SK-N-MC (cell line): ENCODE measurements around the gene KIF22.

Experiments
- DNase-seq: peaks from one replicate; pipeline ENCODE4 v3.0.0-alpha.2; 2011; ENCODE audit warnings: low read depth, low spot score
- H3K27ac ChIP-seq: fragments of 200-600 bp; sonication (generic); 2 replicates; pipeline ENCODE4 v1.5.1; 2016; ENCODE audit warnings: mixed run types
- H3K36me3 ChIP-seq: fragments of 200-600 bp; sonication (generic); 2 replicates; pipeline ENCODE4 v1.6.1; 2017; ENCODE audit warnings: antibody characterized with exemption, low read length, mixed read lengths; ENCODE audit not compliant: insufficient read depth
- H3K4me3 ChIP-seq: fragments of 200-600 bp; sonication (generic); 2 replicates; pipeline ENCODE4 v1.5.1; 2016
- H3K9ac ChIP-seq: fragments of 200-600 bp; sonication (generic); 2 replicates; pipeline ENCODE4 v1.8.0; 2017; ENCODE audit warnings: mixed run types, mixed read lengths; ENCODE audit not compliant: insufficient read length
- H3K9me3 ChIP-seq: fragments of 200-600 bp; sonication (generic); 2 replicates; pipeline ENCODE4 v1.6.1; 2017; ENCODE audit warnings: low read depth, mild to moderate bottlenecking, antibody characterized with exemption, low read length, moderate library complexity, mixed read lengths
- EZH2 ChIP-seq: fragments of 200-600 bp; sonication (generic); IDR thresholded peaks from one replicate; pipeline ENCODE4 v1.6.1; 2017; ENCODE audit warnings: antibody characterized with exemption
- FOXP2 ChIP-seq: optimal IDR thresholded peaks from 2 replicates; pipeline ENCODE3; 2011; ENCODE audit warnings: mild to moderate bottlenecking, moderate library complexity; ENCODE audit not compliant: insufficient read depth; ENCODE audit errors: extremely low read length, control extremely low read depth
- POLR2AphosphoS5 ChIP-seq: IDR thresholded peaks from 2 replicates; pipeline ENCODE4 v1.6.1; 2012; ENCODE audit warnings: mild to moderate bottlenecking, low read depth, low read length, borderline replicate concordance

Gene KIF22

GRCh38 chr16:29834079-29834478 is 43.5 kb downstream of the KIF22 start:
- Histone ChIP-seq H3K4me3 (no peak overlapping the region), H3K36me3 (no peaks in the 10 kb centered on the region), H3K9ac (no peak overlapping the region), H3K9me3 (no peaks in the 10 kb centered on the region), H3K27ac (no peak overlapping the region)
- no peak for DNase-seq
- no peak for TF ChIP-seq POLR2AphosphoS5

DNA sequence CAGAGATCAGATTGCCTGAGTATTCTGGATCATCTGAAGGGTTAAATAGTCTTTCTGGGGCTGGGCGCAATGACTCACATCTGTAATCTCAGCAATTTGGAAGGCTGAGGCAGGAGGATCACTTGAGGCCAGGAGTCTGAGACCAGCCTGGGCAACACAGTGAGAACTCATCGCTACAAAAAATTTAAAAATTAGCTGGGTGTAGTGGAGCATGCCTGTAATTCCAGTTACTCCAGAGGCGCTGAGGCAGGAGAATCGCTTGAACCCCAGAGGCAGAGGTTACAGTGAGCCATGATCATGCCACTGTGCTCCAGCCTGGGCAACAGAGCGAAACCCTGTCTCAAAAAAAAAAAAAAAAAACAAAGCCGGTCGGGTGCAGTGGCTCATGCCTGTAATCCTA is 45.4 kb downstream of the KIF22 start:
- H3K36me3 ChIP-seq, result no peaks in the 10 kb centered on the region
- H3K4me3 ChIP-seq, result no peak overlapping the region
- TF ChIP-seq EZH2 (no peak), FOXP2 (no peak)
- H3K27ac ChIP-seq, result no peak overlapping the region
- DNase-seq, result no peak
- no peak overlapping the region for H3K9ac ChIP-seq
- no peaks in the 10 kb centered on the region for H3K9me3 ChIP-seq

- Histone ChIP-seq H3K27ac (no peak overlapping the region), H3K9me3 (no peaks in the 10 kb centered on the region), H3K36me3 (no peaks in the 10 kb centered on the region), H3K4me3 (no peak overlapping the region), H3K9ac (no peak overlapping the region)
- DNase-seq, result no peak
- TF ChIP-seq FOXP2 (no peak), EZH2 (no peak), POLR2AphosphoS5 (no peak)
These were observed 46.1 kb downstream of the KIF22 start for GRCh38 chr16:29836623-29837022.

GRCh38 chr16:29837841-29838240 is 47.3 kb downstream of the KIF22 start:
- Histone ChIP-seq H3K4me3 (no peak overlapping the region), H3K27ac (no peak overlapping the region), H3K9me3 (no peaks in the 10 kb centered on the region), H3K9ac (no peak overlapping the region), H3K36me3 (no peaks in the 10 kb centered on the region)
- no peak for TF ChIP-seq FOXP2
- no peak for TF ChIP-seq EZH2
- TF ChIP-seq POLR2AphosphoS5, result no peak
- DNase-seq, result no peak

DNA sequence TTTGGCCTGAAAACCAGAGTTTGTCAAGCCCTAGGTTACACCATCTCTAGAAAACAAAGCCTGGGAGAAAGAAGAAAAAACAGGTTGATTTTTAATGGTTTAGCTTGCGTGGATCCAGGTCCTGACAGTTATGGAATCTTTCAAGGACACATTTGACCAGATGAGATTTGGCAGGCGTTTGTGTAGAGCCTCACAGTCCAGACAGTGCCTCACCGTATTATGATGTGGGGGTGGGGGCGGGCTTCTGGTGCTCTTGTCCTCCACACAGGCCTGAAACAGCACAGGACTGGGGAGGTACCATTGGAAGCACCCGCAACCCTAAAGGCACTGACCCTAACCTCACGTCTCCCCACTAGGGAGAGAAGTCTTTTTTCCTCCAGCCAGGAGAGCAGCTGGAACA is 49.3 kb downstream of the KIF22 start:
- Histone ChIP-seq H3K9me3 (no peaks in the 10 kb centered on the region), H3K9ac (no peak overlapping the region), H3K36me3 (no peaks in the 10 kb centered on the region), H3K4me3 (no peak overlapping the region), H3K27ac (no peak overlapping the region)
- TF ChIP-seq FOXP2, result no peak
- TF ChIP-seq EZH2, result no peak
- TF ChIP-seq POLR2AphosphoS5, result no peak
- DNase-seq, result no peak

DNA sequence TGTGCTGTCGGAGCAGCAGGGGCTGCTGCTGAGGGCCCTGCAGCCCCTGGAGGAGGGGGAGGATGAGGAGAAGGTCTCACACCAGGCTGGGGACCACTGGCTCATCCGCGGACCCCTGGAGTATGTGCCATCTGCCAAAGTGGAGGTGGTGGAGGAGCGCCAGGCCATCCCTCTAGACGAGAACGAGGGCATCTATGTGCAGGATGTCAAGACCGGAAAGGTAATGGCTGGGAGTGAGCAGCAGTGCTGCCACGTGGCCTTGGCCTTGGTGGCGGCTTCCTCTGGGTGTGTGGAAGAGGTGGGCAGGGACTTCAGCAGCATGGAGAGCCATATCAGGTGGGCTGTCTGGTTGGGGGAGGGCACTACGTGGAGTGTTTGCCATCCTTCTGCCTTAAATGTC is 49.7 kb downstream of the KIF22 start:
- no peaks in the 10 kb centered on the region for H3K36me3 ChIP-seq
- H3K27ac ChIP-seq, result no peak overlapping the region
- no peak for TF ChIP-seq EZH2
- no peak for TF ChIP-seq POLR2AphosphoS5
- TF ChIP-seq FOXP2, result no peak
- no peaks in the 10 kb centered on the region for H3K9me3 ChIP-seq
- H3K4me3 ChIP-seq, result no peak overlapping the region
- DNase-seq, result no peak
- no peak overlapping the region for H3K9ac ChIP-seq

DNA sequence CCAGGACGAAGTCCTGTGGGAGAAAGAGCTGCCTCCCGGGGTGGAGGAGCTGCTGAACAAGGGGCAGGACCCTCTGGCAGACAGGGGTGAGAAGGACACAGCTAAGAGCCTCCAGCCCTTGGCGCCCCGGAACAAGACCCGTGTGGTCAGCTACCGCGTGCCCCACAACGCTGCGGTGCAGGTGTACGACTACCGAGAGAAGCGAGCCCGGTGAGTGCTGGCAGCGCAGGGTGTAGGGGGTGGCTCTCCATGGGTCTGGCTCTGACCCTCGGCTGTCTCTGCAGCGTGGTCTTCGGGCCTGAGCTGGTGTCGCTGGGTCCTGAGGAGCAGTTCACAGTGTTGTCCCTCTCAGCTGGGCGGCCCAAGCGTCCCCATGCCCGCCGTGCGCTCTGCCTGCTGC is 51.1 kb downstream of the KIF22 start:
- no peaks in the 10 kb centered on the region for H3K9me3 ChIP-seq
- DNase-seq, result no peak
- H3K4me3 ChIP-seq, result no peak overlapping the region
- TF ChIP-seq EZH2, result no peak
- no peaks in the 10 kb centered on the region for H3K36me3 ChIP-seq
- H3K9ac ChIP-seq, result no peak overlapping the region
- H3K27ac ChIP-seq, result no peak overlapping the region

DNA sequence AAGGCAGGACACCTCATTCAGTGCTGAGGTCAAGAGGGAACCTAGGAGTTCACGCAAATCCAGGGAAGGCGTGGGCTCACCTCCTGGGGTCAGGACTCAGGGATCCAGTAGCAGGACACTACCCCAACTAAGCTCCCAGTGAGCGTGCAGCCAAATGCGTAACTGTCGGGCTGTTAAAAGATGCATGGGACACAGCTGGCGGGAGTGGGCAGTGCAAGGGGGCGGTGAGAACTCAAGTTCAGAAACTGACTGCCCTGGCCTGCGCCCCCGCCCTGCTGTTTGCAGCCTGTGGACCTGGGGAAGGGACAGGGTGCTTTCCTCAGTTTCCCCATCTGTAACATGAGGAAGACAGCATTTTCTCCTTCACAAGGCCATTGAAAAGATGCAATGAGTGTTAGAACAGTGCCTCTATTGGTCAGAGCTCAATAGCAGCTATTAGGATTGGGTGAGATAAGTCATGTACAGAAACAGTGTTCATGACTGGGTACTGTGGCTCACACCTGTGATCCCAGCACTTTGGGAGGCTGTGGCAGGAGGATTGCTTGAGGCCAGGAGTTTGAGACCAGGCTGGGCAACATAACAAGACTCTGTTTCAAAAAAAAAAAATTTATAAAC is 52.3 kb downstream of the KIF22 start:
- Histone ChIP-seq H3K27ac (no peak overlapping the region), H3K9ac (no peak overlapping the region), H3K36me3 (no peaks in the 10 kb centered on the region), H3K9me3 (no peaks in the 10 kb centered on the region), H3K4me3 (no peak overlapping the region)
- TF ChIP-seq EZH2, result no peak
- no peak for TF ChIP-seq POLR2AphosphoS5
- no peak for TF ChIP-seq FOXP2
- no peak for DNase-seq

DNA sequence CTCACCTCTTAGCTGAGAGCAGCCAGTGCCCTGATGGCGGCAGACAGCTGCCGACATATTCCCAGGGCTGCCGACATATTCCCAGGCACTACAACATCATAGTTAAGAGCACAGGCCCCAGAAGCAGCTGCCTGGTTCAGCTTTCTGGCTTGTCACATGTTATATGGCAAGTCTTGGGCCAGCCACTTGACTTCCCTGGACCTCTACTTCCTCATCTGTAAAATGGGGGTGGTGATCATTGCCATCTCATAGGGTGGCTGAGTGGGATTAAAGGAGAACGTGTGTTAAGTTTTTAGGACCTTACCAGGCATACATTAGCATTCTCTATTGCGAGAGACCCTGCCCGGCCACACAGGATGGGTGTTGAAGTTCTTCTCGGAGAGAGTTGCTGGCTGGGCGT is 53.4 kb downstream of the KIF22 start:
- DNase-seq, result no peak
- Histone ChIP-seq H3K4me3 (no peak overlapping the region), H3K27ac (no peak overlapping the region), H3K36me3 (no peaks in the 10 kb centered on the region), H3K9ac (no peak overlapping the region), H3K9me3 (no peaks in the 10 kb centered on the region)
- TF ChIP-seq POLR2AphosphoS5, result no peak
- no peak for TF ChIP-seq EZH2
- no peak for TF ChIP-seq FOXP2
